Measurements from ENCODE around the gene CNKSR3.

- TF ChIP-seq CTCF (conservative IDR thresholded peaks at IDR 0.05; ENCODE audit: low read depth, low read length) (no peak), EZH2 (IDR thresholded peaks at IDR 0.05; ENCODE audit: borderline replicate concordance, low read depth, low read length, poor library complexity, severe bottlenecking) (no peak)
These were observed 149.0 kb downstream of the CNKSR3 start for GRCh38 chr6:154361476-154361875.
